IPS-18a (cell line): ENCODE measurements around the gene GNAT1.

ENCODE experiments used
- H3K27ac ChIP-seq: one replicate; pipeline ENCODE4 v1.5.1; 2013; ENCODE audit warnings: low read length
- H3K27me3 ChIP-seq: one replicate; pipeline ENCODE4 v1.6.1; 2013; ENCODE audit warnings: mild to moderate bottlenecking, low read length; ENCODE audit not compliant: control insufficient read depth, insufficient read depth
- H3K36me3 ChIP-seq: one replicate; pipeline ENCODE4 v1.6.1; 2013; ENCODE audit warnings: low read depth, low read length; ENCODE audit not compliant: control insufficient read depth
- H3K4me1 ChIP-seq: one replicate; pipeline ENCODE4 v1.6.1; 2013; ENCODE audit warnings: low read depth, low read length; ENCODE audit not compliant: control insufficient read depth
- H3K4me3 ChIP-seq: one replicate; pipeline ENCODE4 v1.5.1; 2013; ENCODE audit warnings: low read length
- H3K9ac ChIP-seq: one replicate; pipeline ENCODE4 v1.6.1; 2013; ENCODE audit warnings: mild to moderate bottlenecking, low read length, moderate library complexity
- H3K9me3 ChIP-seq: one replicate; pipeline ENCODE4 v1.6.1; 2013; ENCODE audit warnings: low read depth, low read length; ENCODE audit not compliant: control insufficient read depth

GNAT1 gene

GRCh38 chr3:50155491-50155878, 35.9 kb upstream of the GNAT1 start:
- Histone ChIP-seq H3K9me3 (no peaks in the 10 kb centered on the region), H3K36me3 (peaks cover 4% of the 10 kb centered on the region), H3K27me3 (peaks cover 31% of the 10 kb centered on the region), H3K4me1 (peaks cover 20% of the 10 kb centered on the region), H3K27ac (no peak overlapping the region), H3K4me3 (peak overlapping the region; percentile 68), H3K9ac (peak overlapping the region; percentile 6)

GRCh38 chr3:50155891-50156290, 35.5 kb upstream of the GNAT1 start:
- H3K27ac ChIP-seq: no peak overlapping the region
- H3K9me3 ChIP-seq: no peaks in the 10 kb centered on the region
- H3K36me3 ChIP-seq: peaks cover 4% of the 10 kb centered on the region
- peak overlapping the region; percentile 6 for H3K9ac ChIP-seq
- H3K27me3 ChIP-seq: peaks cover 31% of the 10 kb centered on the region
- peaks cover 20% of the 10 kb centered on the region for H3K4me1 ChIP-seq
- H3K4me3 ChIP-seq: peak overlapping the region; percentile 68

- H3K4me3 ChIP-seq: peak overlapping the region; percentile 68
- H3K27ac ChIP-seq: no peak overlapping the region
Observed at GRCh38 chr3:50156549-50157493, 34.6 kb upstream of the GNAT1 start.

GRCh38 chr3:50157827-50158529, 33.4 kb upstream of the GNAT1 start:
- peaks cover 11% of the 10 kb centered on the region for H3K36me3 ChIP-seq
- no peaks in the 10 kb centered on the region for H3K9me3 ChIP-seq
- peaks cover 20% of the 10 kb centered on the region for H3K4me1 ChIP-seq
- H3K9ac ChIP-seq: no peak overlapping the region
- no peak overlapping the region for H3K4me3 ChIP-seq
- no peak overlapping the region for H3K27ac ChIP-seq
- H3K27me3 ChIP-seq: peaks cover 28% of the 10 kb centered on the region

More at GRCh38 chr3:50156549-50157493, 34.6 kb upstream of the GNAT1 start:
- peak overlapping the region; percentile 65 for H3K9ac ChIP-seq
- peaks cover 31% of the 10 kb centered on the region for H3K27me3 ChIP-seq
- H3K9me3 ChIP-seq: no peaks in the 10 kb centered on the region
- H3K4me1 ChIP-seq: peaks cover 20% of the 10 kb centered on the region
- H3K36me3 ChIP-seq: peaks cover 11% of the 10 kb centered on the region

- Histone ChIP-seq H3K27me3 (peaks cover 22% of the 10 kb centered on the region), H3K9ac (no peak overlapping the region), H3K27ac (no peak overlapping the region), H3K4me3 (no peak overlapping the region), H3K4me1 (peaks cover 20% of the 10 kb centered on the region), H3K36me3 (peaks cover 11% of the 10 kb centered on the region), H3K9me3 (no peaks in the 10 kb centered on the region)
Observed at GRCh38 chr3:50158530-50159146, 32.8 kb upstream of the GNAT1 start.

GRCh38 chr3:50160561-50160983, 30.8 kb upstream of the GNAT1 start:
- H3K27me3 ChIP-seq: peaks cover 12% of the 10 kb centered on the region
- peaks cover 11% of the 10 kb centered on the region for H3K36me3 ChIP-seq
- no peak overlapping the region for H3K9ac ChIP-seq
- H3K27ac ChIP-seq: no peak overlapping the region
- no peaks in the 10 kb centered on the region for H3K9me3 ChIP-seq
- peaks cover 25% of the 10 kb centered on the region for H3K4me1 ChIP-seq
- H3K4me3 ChIP-seq: no peak overlapping the region

GRCh38 chr3:50161320-50161719, 30.1 kb upstream of the GNAT1 start:
- Histone ChIP-seq H3K27ac (no peak overlapping the region), H3K4me1 (peaks cover 28% of the 10 kb centered on the region), H3K36me3 (peaks cover 11% of the 10 kb centered on the region), H3K4me3 (no peak overlapping the region), H3K9ac (no peak overlapping the region), H3K27me3 (peaks cover 4% of the 10 kb centered on the region), H3K9me3 (no peaks in the 10 kb centered on the region)

GRCh38 chr3:50162034-50162883, 29.2 kb upstream of the GNAT1 start:
- Histone ChIP-seq H3K27me3 (no peaks in the 10 kb centered on the region), H3K9ac (no peak overlapping the region), H3K4me1 (peaks cover 26% of the 10 kb centered on the region), H3K4me3 (no peak overlapping the region), H3K27ac (no peak overlapping the region), H3K9me3 (no peaks in the 10 kb centered on the region), H3K36me3 (peaks cover 11% of the 10 kb centered on the region)

- no peaks in the 10 kb centered on the region for H3K27me3 ChIP-seq
- H3K4me1 ChIP-seq: peaks cover 24% of the 10 kb centered on the region
- H3K36me3 ChIP-seq: peaks cover 11% of the 10 kb centered on the region
- no peaks in the 10 kb centered on the region for H3K9me3 ChIP-seq
- no peak overlapping the region for H3K27ac ChIP-seq
- no peak overlapping the region for H3K9ac ChIP-seq
- no peak overlapping the region for H3K4me3 ChIP-seq
Observed at GRCh38 chr3:50163572-50164455, 27.6 kb upstream of the GNAT1 start.

GRCh38 chr3:50164481-50164880, 26.9 kb upstream of the GNAT1 start:
- Histone ChIP-seq H3K36me3 (peaks cover 11% of the 10 kb centered on the region), H3K4me1 (peaks cover 24% of the 10 kb centered on the region)

More at GRCh38 chr3:50164481-50164880, 26.9 kb upstream of the GNAT1 start:
- Histone ChIP-seq H3K4me3 (no peak overlapping the region), H3K27me3 (no peaks in the 10 kb centered on the region), H3K9ac (no peak overlapping the region), H3K9me3 (no peaks in the 10 kb centered on the region), H3K27ac (no peak overlapping the region)
